Hepatocyte (in vitro differentiated cells): ENCODE results near the gene PCA3.

Experiments used
- EZH2phosphoT487 ChIP-seq: fragments of 200-600 bp; sonication (generic); IDR thresholded peaks from one replicate; pipeline ENCODE4 v1.6.1; 2018; ENCODE audit warnings: antibody characterized with exemption, mild to moderate bottlenecking, low read depth, moderate library complexity; ENCODE audit not compliant: unreplicated experiment, severe bottlenecking
- TF ChIP-seq, protein P1 (sequence below): fragments of 200-600 bp; sonication (generic); IDR thresholded peaks from 2 replicates; pipeline ENCODE4 v1.5.1; 2016; ENCODE audit warnings: antibody characterized with exemption, mild to moderate bottlenecking; ENCODE audit not compliant: poor library complexity

DNA sequence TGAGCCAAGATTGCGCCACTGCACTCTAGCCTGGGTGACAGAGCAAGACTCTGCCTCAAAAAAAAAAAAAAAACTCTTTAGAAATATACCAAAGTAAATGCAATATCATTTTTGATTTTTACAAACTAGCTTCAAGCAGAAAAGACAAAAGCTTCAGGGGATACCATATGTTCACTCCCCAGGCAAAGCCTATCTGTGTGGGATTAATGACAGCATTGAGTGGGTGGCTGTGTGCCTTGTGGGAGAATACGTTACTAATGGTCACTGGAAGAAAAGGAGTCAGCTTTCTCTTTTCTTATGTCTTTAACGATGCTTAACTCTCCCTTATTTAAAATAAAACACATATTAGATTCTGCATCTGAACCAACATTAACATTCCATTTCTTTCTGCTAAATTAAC is 1.9 kb downstream of the PCA3 start:
- TF ChIP-seq, protein P1, sequence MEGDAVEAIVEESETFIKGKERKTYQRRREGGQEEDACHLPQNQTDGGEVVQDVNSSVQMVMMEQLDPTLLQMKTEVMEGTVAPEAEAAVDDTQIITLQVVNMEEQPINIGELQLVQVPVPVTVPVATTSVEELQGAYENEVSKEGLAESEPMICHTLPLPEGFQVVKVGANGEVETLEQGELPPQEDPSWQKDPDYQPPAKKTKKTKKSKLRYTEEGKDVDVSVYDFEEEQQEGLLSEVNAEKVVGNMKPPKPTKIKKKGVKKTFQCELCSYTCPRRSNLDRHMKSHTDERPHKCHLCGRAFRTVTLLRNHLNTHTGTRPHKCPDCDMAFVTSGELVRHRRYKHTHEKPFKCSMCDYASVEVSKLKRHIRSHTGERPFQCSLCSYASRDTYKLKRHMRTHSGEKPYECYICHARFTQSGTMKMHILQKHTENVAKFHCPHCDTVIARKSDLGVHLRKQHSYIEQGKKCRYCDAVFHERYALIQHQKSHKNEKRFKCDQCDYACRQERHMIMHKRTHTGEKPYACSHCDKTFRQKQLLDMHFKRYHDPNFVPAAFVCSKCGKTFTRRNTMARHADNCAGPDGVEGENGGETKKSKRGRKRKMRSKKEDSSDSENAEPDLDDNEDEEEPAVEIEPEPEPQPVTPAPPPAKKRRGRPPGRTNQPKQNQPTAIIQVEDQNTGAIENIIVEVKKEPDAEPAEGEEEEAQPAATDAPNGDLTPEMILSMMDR, result no peak
- no peak for TF ChIP-seq EZH2phosphoT487
